Measurements from ENCODE around the gene FRMD3.

- TF ChIP-seq, protein P1, sequence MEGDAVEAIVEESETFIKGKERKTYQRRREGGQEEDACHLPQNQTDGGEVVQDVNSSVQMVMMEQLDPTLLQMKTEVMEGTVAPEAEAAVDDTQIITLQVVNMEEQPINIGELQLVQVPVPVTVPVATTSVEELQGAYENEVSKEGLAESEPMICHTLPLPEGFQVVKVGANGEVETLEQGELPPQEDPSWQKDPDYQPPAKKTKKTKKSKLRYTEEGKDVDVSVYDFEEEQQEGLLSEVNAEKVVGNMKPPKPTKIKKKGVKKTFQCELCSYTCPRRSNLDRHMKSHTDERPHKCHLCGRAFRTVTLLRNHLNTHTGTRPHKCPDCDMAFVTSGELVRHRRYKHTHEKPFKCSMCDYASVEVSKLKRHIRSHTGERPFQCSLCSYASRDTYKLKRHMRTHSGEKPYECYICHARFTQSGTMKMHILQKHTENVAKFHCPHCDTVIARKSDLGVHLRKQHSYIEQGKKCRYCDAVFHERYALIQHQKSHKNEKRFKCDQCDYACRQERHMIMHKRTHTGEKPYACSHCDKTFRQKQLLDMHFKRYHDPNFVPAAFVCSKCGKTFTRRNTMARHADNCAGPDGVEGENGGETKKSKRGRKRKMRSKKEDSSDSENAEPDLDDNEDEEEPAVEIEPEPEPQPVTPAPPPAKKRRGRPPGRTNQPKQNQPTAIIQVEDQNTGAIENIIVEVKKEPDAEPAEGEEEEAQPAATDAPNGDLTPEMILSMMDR (conservative IDR thresholded peaks at IDR 0.05; ENCODE audit: low read depth, low read length), result no peak
- TF ChIP-seq EZH2phosphoT487 (IDR thresholded peaks at IDR 0.05; ENCODE audit: borderline replicate concordance, low read length), result no peak
Measured at GRCh38 chr9:83447351-83447750, 90.8 kb downstream of the FRMD3 start.
